Measurements from ENCODE around the gene PPP1R14B. TPM values are rescaled to one million over a fixed set of nuclear protein-coding genes. Genes with fewer than 3 reads are reported as not detected.

The PPP1R14B gene
- total and polyA plus RNA-seq, 2 donors (not counting 3 experiments of a cell fraction or from before 2014, with no cell fraction given) = 308 to 431 TPM

GRCh38 chr11:64227405-64227956, 19.3 kb downstream of the PPP1R14B start:
- TF ChIP-seq FOS (IDR thresholded peaks at IDR 0.05; ENCODE audit: borderline replicate concordance, insufficient read depth, low read length) (no peak), EZH2 (IDR thresholded peaks at IDR 0.05; ENCODE audit: borderline replicate concordance, low read depth, low read length, severe bottlenecking) (no peak), CTCF (IDR thresholded peaks at IDR 0.05; ENCODE audit: extremely low read depth in 1 of 2, insufficient read depth in 1 of 2, low read depth in 1 of 2, low read length in 2 of 2) (no peak), POLR2AphosphoS5 (IDR thresholded peaks at IDR 0.05; ENCODE audit: insufficient read depth, low read depth, low read length) (no peak), JUN (IDR thresholded peaks at IDR 0.05; ENCODE audit: borderline replicate concordance, insufficient read depth, insufficient read length, low read depth) (no peak)
- BruUV-seq (replicated peaks) = no TSS peak
- peaks cover 16% of the 10 kb centered on the region for H3K4me1 ChIP-seq (ENCODE audit: control insufficient read depth, extremely low read depth, insufficient read depth, low read length)
- intact Hi-C loops (cut with micrococcal nuclease) = no loop called here
- H3K79me2 ChIP-seq (ENCODE audit: control insufficient read depth, insufficient read depth, low read length) = peaks cover 8% of the 10 kb centered on the region
- H3K9me1 ChIP-seq (replicated peaks; ENCODE audit: control insufficient read depth, extremely low read depth, insufficient read depth, low read length) = no peaks in the 10 kb centered on the region
- no peaks in the 10 kb centered on the region for H3K9me3 ChIP-seq (replicated peaks; ENCODE audit: control insufficient read depth, insufficient read depth, low read length)
- H2AFZ ChIP-seq (ENCODE audit: low read depth, low read length) = no peak overlapping the region
- DNase-seq (ENCODE audit: low read depth, low spot score) (no peak), FAIRE-seq (no peak)
- H3K27ac ChIP-seq (ENCODE audit: insufficient read depth, low read depth, low read length) = no peak overlapping the region
- ChIA-PET POLR2A (interaction anchor here (0.8 kb wide), 1 partner anchor 42 kb away, joined by 3 read pairs; the partner anchor contains the start of gene STIP1), CTCF (interaction anchor here (1.8 to 3.2 kb wide), 4 partner anchors 12 to 77 kb away, joined by 6 to 35 read pairs (median 11); partner anchors contain the start of genes CATSPERZ, ESRRA and FERMT3)
- dilution Hi-C loops (cut with MboI; ENCODE audit: extremely low pct_ligation_motif_present, low sequenced_read_pairs) = no loop called here
- no peaks in the 10 kb centered on the region for H4K20me1 ChIP-seq (replicated peaks; ENCODE audit: control insufficient read depth, extremely low read depth, insufficient read depth, low read length)
- no peak overlapping the region for H3K4me3 ChIP-seq (replicated peaks in 1 of 3; ENCODE audit: insufficient read depth in 1 of 3, low read depth in 1 of 3, low read length in 3 of 3)
- peaks cover 0 to 4% of the 10 kb centered on the region in 2 experiments for H3K36me3 ChIP-seq (ENCODE audit: control insufficient read depth in 2 of 2, extremely low read depth in 1 of 2, insufficient read depth in 2 of 2, low read length in 2 of 2)
- no peaks in the 10 kb centered on the region for H3K27me3 ChIP-seq (ENCODE audit: control insufficient read depth in 2 of 2, insufficient read depth in 2 of 2, low read length in 2 of 2)
- no peak overlapping the region for H3K9ac ChIP-seq (replicated peaks; ENCODE audit: extremely low read depth, insufficient read depth, low read length)
- no peak overlapping the region for H3K4me2 ChIP-seq (ENCODE audit: insufficient read depth, low read length)
